Prostate gland (tissue), 2 donors: ENCODE data around the gene PCDHGA8. TPM values are rescaled to one million over a fixed set of nuclear protein-coding genes. Genes with fewer than 3 reads are reported as not detected.
"Not testable (repeated sequence)": the region's sequence is repeated elsewhere in the genome, so short reads cannot be mapped to it uniquely, and the experiment has no call there.

Experiments used
- DNase-seq: peaks from one replicate; pipeline ENCODE4 v3.0.0-alpha.2; 2019; ENCODE audit warnings: low spot score
- H3K27ac ChIP-seq, 2 donors: fragments of 200-600 bp; sonication (generic); 2 replicates each; pipeline ENCODE4 v1.5.1; 2017 to 2019
- H3K27me3 ChIP-seq: fragments of 200-600 bp; sonication (generic); replicated peaks from 2 replicates; pipeline ENCODE4 v1.5.1; 2019; ENCODE audit not compliant: insufficient read depth
- H3K36me3 ChIP-seq, 2 donors: fragments of 200-600 bp; sonication (generic); 1 replicate in 1 of 2; 2 replicates in 1 of 2; pipeline versions ENCODE4 v1.5.1 to v1.8.1; 2017 to 2019
- H3K4me1 ChIP-seq: fragments of 200-600 bp; sonication (generic); replicated peaks from 2 replicates; pipeline ENCODE4 v1.5.1; 2019
- H3K4me3 ChIP-seq, 2 donors: fragments of 200-600 bp; sonication (generic); 2 replicates each; pipeline ENCODE4 v1.5.1; 2017 to 2019
- H3K9me3 ChIP-seq: fragments of 200-600 bp; sonication (generic); 2 replicates; pipeline ENCODE4 v1.5.1; 2017
- POLR2A ChIP-seq: fragments of 450-650 bp; IDR thresholded peaks from one replicate; pipeline ENCODE4 v1.6.1; 2016; ENCODE audit warnings: antibody characterized with exemption, mild to moderate bottlenecking
- POLR2AphosphoS5 ChIP-seq: sonication (generic); formaldehyde crosslinking; IDR thresholded peaks from one replicate; pipeline ENCODE4 v1.6.1; 2017; ENCODE audit warnings: antibody characterized with exemption
- WGBS: methylation state at CpG from one replicate; pipeline ENCODE4 v1.1.5; 2018; 5-methylcytosine and 5-hydroxymethylcytosine counted together
- intact Hi-C: fragments of 100-400 bp; cut with DNase I; formaldehyde crosslinking; loops from one replicate; pipeline ENCODE4 v1.14.2; 2022
- total RNA-seq, 2 donors: library from RNA; depleted of rRNA; stranded (reverse); fragments of >200 nt; gene quantifications; one replicate each; pipeline ENCODE4 v1.1.0, GENCODE V29; 2016
- TF ChIP-seq, protein P1 (sequence below), 4 experiments: fragments of 200-600 bp in 2 of 4; fragments of 450-650 bp in 2 of 4; sonication (generic) in 2 of 4; IDR thresholded peaks; 1 replicate in 3 of 4; 2 replicates in 1 of 4; pipeline ENCODE4 v1.5.1; 2016 to 2019; ENCODE audit warnings: antibody characterized with exemption in 4 of 4, mild to moderate bottlenecking in 2 of 4, moderate library complexity in 2 of 4

The PCDHGA8 gene
- total RNA-seq, 2 donors from 2014 or later: 1.1 to 4.2 TPM

GRCh38 chr5:141407790-141408505 lies 15.5 kb downstream of the PCDHGA8 start, which contains the start of gene PCDHGB6:
PCDHGB6 (plus strand) TSS chr5:141408021; CDS start chr5:141408203, 182 bp downstream.
- H3K27ac ChIP-seq, intact Hi-C loops, H3K36me3 ChIP-seq, H3K4me1 ChIP-seq, H3K27me3 ChIP-seq, H3K9me3 ChIP-seq, DNase-seq: not testable (repeated sequence)
- WGBS: 11% methylated on average over 44 of the region's 51 CpGs
- H3K4me3 ChIP-seq: peak within 1 kb of the TSS in 1 of 2 donors; percentile 14
- TF ChIP-seq, protein P1, sequence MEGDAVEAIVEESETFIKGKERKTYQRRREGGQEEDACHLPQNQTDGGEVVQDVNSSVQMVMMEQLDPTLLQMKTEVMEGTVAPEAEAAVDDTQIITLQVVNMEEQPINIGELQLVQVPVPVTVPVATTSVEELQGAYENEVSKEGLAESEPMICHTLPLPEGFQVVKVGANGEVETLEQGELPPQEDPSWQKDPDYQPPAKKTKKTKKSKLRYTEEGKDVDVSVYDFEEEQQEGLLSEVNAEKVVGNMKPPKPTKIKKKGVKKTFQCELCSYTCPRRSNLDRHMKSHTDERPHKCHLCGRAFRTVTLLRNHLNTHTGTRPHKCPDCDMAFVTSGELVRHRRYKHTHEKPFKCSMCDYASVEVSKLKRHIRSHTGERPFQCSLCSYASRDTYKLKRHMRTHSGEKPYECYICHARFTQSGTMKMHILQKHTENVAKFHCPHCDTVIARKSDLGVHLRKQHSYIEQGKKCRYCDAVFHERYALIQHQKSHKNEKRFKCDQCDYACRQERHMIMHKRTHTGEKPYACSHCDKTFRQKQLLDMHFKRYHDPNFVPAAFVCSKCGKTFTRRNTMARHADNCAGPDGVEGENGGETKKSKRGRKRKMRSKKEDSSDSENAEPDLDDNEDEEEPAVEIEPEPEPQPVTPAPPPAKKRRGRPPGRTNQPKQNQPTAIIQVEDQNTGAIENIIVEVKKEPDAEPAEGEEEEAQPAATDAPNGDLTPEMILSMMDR (IDR thresholded peaks at IDR 0.05): peak in 3 of 4 experiments; percentile 32 to 59 (median 59)

- H3K27me3 ChIP-seq: peaks cover 2% of the 10 kb centered on the region
Measured at GRCh38 chr5:141409598-141410306, 17.3 kb downstream of the PCDHGA8 start.

GRCh38 chr5:141411575-141411974 lies 19.1 kb downstream of the PCDHGA8 start:
- intact Hi-C loops: loop anchor here (10.0 kb wide), 1 partner anchor 113 kb away; no protein-coding TSS in a partner anchor
- WGBS: 56% methylated on average over 3 of the region's 3 CpGs
- no peak for DNase-seq
- H3K27me3 ChIP-seq: peaks cover 2% of the 10 kb centered on the region
- H3K36me3 ChIP-seq: no peaks in the 10 kb centered on the region
- H3K4me1 ChIP-seq: no peaks in the 10 kb centered on the region
- H3K4me3 ChIP-seq: no peak overlapping the region
- TF ChIP-seq POLR2A (no peak), POLR2AphosphoS5 (no peak)
- TF ChIP-seq, protein P1 (IDR thresholded peaks at IDR 0.05): no peak
- no peak overlapping the region for H3K27ac ChIP-seq
- no peaks in the 10 kb centered on the region for H3K9me3 ChIP-seq

More at GRCh38 chr5:141409598-141410306, 17.3 kb downstream of the PCDHGA8 start:
- Histone ChIP-seq H3K4me1 (no peaks in the 10 kb centered on the region), H3K4me3 (no peak overlapping the region), H3K27ac (no peak overlapping the region), H3K9me3 (no peaks in the 10 kb centered on the region), H3K36me3 (no peaks in the 10 kb centered on the region)
- intact Hi-C loops: loop anchor here (10.0 kb wide), 1 partner anchor 115 kb away; no protein-coding TSS in a partner anchor
- 23% methylated on average over 64 of the region's 64 CpGs for WGBS
- TF ChIP-seq, protein P1 (IDR thresholded peaks at IDR 0.05): no peak
- DNase-seq: no peak

GRCh38 chr5:141412854-141413539 lies 20.6 kb downstream of the PCDHGA8 start, which contains the start of gene PCDHGA10:
PCDHGA10 (plus strand) TSS chr5:141412987; CDS start chr5:141413176, 189 bp downstream.
- Histone ChIP-seq H3K4me3 (peak within 1 kb of the TSS; percentile 5 to 27), H3K27ac (peak within 1 kb of the TSS in 1 of 2 donors; percentile 39), H3K36me3 (no peaks in the 10 kb centered on the region), H3K9me3 (no peaks in the 10 kb centered on the region), H3K27me3 (peaks cover 2% of the 10 kb centered on the region), H3K4me1 (no peaks in the 10 kb centered on the region)
- 16% methylated on average over 31 of the region's 31 CpGs for WGBS
- DNase-seq: peak; percentile 55
- intact Hi-C loops: loop anchor here (10.0 kb wide), 1 partner anchor 112 kb away; no protein-coding TSS in a partner anchor
- no peak for TF ChIP-seq POLR2A
- peak; percentile 5 for TF ChIP-seq POLR2AphosphoS5
- TF ChIP-seq, protein P1 (IDR thresholded peaks at IDR 0.05): peak in 3 of 4 experiments; percentile 24 to 46 (median 38)
